Sigmoid colon (tissue), 7 donors: Measurements from ENCODE around the gene IGFBP2. TPM values are rescaled to one million over a fixed set of nuclear protein-coding genes. Genes with fewer than 3 reads are reported as not detected.

ENCODE experiments used
- DNase-seq: peaks from one replicate; pipeline ENCODE4 v3.0.0-alpha.2; 2019
- H3K27ac ChIP-seq, 4 donors: fragments of 200-600 bp; sonication (generic); one replicate each; pipeline ENCODE4 v1.5.1; 2016 to 2019; ENCODE audit warnings: mild to moderate bottlenecking in 1 of 4
- H3K27me3 ChIP-seq, 3 donors: fragments of 200-600 bp; sonication (generic); one replicate each; pipeline ENCODE4 v1.5.1; 2019; ENCODE audit warnings: mild to moderate bottlenecking in 1 of 3
- H3K36me3 ChIP-seq, 4 donors: fragments of 200-600 bp; sonication (generic); one replicate each; pipeline ENCODE4 v1.5.1; 2016 to 2019
- H3K4me1 ChIP-seq, 4 donors: fragments of 200-600 bp; sonication (generic); one replicate each; pipeline ENCODE4 v1.5.1; 2017 to 2019
- H3K4me3 ChIP-seq, 4 donors: fragments of 200-600 bp; sonication (generic); one replicate each; pipeline ENCODE4 v1.5.1; 2017 to 2019; ENCODE audit warnings: mild to moderate bottlenecking in 2 of 4, moderate library complexity in 1 of 4
- H3K9me3 ChIP-seq, 4 donors: fragments of 200-600 bp in 3 of 4; sonication (generic) in 3 of 4; one replicate each; pipeline versions ENCODE4 v1.5.1 to v1.6.1; 2013 to 2019
- EP300 ChIP-seq, 4 donors: sonication (generic); formaldehyde crosslinking; IDR thresholded peaks; one replicate each; pipeline ENCODE4 v1.6.1; 2017; ENCODE audit warnings: antibody characterized with exemption in 4 of 4
- POLR2A ChIP-seq, 2 donors: fragments of 450-650 bp; IDR thresholded peaks; one replicate each; pipeline ENCODE4 v1.6.1; 2016; ENCODE audit warnings: antibody characterized with exemption in 2 of 2, mild to moderate bottlenecking in 2 of 2, moderate library complexity in 2 of 2
- POLR2AphosphoS5 ChIP-seq, 4 donors: sonication (generic); formaldehyde crosslinking; IDR thresholded peaks; one replicate each; pipeline ENCODE4 v1.6.1; 2017; ENCODE audit warnings: antibody characterized with exemption in 4 of 4
- WGBS, 2 donors: extraction: QIAGEN DNeasy Blood & Tissue Kit; methylation state at CpG; one replicate each; pipeline ENCODE4 v1.1.7; 2013; 5-methylcytosine and 5-hydroxymethylcytosine counted together
- intact Hi-C: fragments of 100-400 bp; cut with DNase I; formaldehyde crosslinking; loops from one replicate; pipeline ENCODE4 v1.15.1; 2023
- polyA plus RNA-seq, 3 donors: library from polyadenylated mRNA; stranded (reverse); fragments of 200-250 nt; gene quantifications; one replicate each; pipeline ENCODE4 v1.2.3, GENCODE V29; 2013
- total RNA-seq, 4 donors: library from RNA; depleted of rRNA; stranded (reverse); fragments of >200 nt; gene quantifications; one replicate each; pipeline ENCODE4 v1.1.0, GENCODE V29; 2016
- TF ChIP-seq, protein P1 (sequence below), 4 experiments: fragments of 450-650 bp in 3 of 4; fragments of 200-600 bp in 1 of 4; IDR thresholded peaks; one replicate each; pipeline ENCODE4 v1.5.1; 2016 to 2019; ENCODE audit warnings: antibody characterized with exemption in 4 of 4, mild to moderate bottlenecking in 3 of 4, moderate library complexity in 2 of 4
- donor health status: healthy with polysubstance abuse.
- donor health status: Bipolar disorder and iron deficiency.
- donor health status: healthy.

Gene IGFBP2
- total and polyA plus RNA-seq, 7 donors: 6.3 to 45.7 (median 30.8) TPM

DNA sequence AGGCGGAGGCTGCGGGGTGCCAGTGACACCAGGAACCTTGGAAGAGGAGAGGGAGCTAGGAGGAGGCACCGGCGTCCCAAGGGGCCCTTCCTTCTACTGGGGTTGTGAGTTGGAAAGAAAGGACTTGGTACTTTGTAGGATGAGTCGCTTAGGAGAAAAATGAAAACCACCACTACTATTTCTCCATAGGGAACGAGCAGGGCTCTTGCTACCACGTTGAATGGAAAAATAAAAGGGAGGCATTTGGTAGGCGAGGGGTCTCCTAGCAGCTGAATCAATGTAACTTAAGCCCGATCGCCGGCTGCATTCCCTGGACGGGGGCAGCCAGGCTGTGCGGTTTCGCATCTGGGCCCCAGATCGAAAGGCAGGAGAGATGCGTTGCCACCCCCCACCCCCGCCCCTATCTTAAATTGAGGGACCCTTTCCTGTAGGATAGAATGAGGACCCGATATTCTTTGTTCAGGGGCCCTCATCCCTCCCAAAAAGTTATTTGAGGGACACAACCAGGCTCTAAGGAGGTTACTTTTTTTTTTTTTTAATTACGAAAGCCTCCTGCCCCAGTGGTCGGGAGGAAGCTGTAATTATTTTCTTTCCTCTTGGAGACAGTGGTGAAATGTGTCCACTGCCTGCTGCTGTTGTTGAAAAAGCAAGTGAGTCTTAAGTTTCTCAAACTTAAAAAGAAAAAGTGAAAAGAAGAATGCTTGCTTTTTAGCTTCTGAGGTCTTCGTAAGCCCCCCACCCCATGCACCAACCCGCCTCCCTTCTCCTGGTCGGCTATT, 1.3 kb downstream of the IGFBP2 start:
- no peaks in the 10 kb centered on the region for H3K36me3 ChIP-seq
- intact Hi-C loops: no loop called here
- WGBS, 2 donors: 10 to 11% methylated on average over 23 of the region's 23 CpGs
- H3K27ac ChIP-seq: peak overlapping the region in 2 of 4 donors; percentile 15 to 89
- no peak for TF ChIP-seq EP300 (IDR thresholded peaks at IDR 0.05)
- TF ChIP-seq POLR2AphosphoS5 (IDR thresholded peaks at IDR 0.05): no peak
- TF ChIP-seq, protein P1, sequence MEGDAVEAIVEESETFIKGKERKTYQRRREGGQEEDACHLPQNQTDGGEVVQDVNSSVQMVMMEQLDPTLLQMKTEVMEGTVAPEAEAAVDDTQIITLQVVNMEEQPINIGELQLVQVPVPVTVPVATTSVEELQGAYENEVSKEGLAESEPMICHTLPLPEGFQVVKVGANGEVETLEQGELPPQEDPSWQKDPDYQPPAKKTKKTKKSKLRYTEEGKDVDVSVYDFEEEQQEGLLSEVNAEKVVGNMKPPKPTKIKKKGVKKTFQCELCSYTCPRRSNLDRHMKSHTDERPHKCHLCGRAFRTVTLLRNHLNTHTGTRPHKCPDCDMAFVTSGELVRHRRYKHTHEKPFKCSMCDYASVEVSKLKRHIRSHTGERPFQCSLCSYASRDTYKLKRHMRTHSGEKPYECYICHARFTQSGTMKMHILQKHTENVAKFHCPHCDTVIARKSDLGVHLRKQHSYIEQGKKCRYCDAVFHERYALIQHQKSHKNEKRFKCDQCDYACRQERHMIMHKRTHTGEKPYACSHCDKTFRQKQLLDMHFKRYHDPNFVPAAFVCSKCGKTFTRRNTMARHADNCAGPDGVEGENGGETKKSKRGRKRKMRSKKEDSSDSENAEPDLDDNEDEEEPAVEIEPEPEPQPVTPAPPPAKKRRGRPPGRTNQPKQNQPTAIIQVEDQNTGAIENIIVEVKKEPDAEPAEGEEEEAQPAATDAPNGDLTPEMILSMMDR (IDR thresholded peaks at IDR 0.05): no peak
- no peak for TF ChIP-seq POLR2A (IDR thresholded peaks at IDR 0.05)
- DNase-seq: no peak
- H3K4me3 ChIP-seq: peak overlapping the region; percentile 15 to 52 (median 50)
- H3K9me3 ChIP-seq: no peaks in the 10 kb centered on the region
- H3K27me3 ChIP-seq: peaks cover 12 to 70% (median 48%) of the 10 kb centered on the region in 3 donors
- peaks cover 0 to 38% (median 24%) of the 10 kb centered on the region in 4 donors for H3K4me1 ChIP-seq

DNA sequence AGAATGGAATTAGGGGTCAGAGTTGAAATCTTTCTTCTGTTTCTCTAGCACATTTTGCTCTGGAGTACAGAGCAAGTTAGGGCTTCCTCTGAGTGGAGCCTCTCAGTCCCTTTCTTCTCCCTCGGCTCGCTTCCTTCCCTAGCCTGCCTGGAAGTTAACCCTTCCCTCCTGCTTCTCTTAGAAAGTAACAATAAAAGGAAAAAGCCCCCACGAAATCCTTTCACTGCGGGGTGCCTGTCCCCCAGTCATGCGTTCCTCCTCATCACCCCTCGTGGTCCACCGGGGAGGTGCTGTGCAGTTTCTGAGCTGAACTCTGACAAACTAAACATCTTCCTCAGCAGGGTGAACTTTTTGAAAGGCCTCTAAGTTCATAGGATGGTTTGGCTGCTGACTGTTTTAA, 2.0 kb downstream of the IGFBP2 start:
- peaks cover 0 to 38% (median 24%) of the 10 kb centered on the region in 4 donors for H3K4me1 ChIP-seq
- H3K9me3 ChIP-seq: no peaks in the 10 kb centered on the region
- H3K27ac ChIP-seq: peak overlapping the region in 2 of 4 donors; percentile 15 to 89
- intact Hi-C loops: no loop called here
- TF ChIP-seq EP300 (IDR thresholded peaks at IDR 0.05) (no peak), POLR2A (IDR thresholded peaks at IDR 0.05) (no peak), POLR2AphosphoS5 (IDR thresholded peaks at IDR 0.05) (no peak)
- TF ChIP-seq, protein P1 (IDR thresholded peaks at IDR 0.05): no peak
- H3K36me3 ChIP-seq: no peaks in the 10 kb centered on the region
- 26 to 38% methylated on average over 7 of the region's 7 CpGs for WGBS, 2 donors
- peak overlapping the region in 2 of 4 donors; percentile 51 to 52 for H3K4me3 ChIP-seq
- no peak for DNase-seq
- H3K27me3 ChIP-seq: peaks cover 12 to 76% (median 48%) of the 10 kb centered on the region in 3 donors

DNA sequence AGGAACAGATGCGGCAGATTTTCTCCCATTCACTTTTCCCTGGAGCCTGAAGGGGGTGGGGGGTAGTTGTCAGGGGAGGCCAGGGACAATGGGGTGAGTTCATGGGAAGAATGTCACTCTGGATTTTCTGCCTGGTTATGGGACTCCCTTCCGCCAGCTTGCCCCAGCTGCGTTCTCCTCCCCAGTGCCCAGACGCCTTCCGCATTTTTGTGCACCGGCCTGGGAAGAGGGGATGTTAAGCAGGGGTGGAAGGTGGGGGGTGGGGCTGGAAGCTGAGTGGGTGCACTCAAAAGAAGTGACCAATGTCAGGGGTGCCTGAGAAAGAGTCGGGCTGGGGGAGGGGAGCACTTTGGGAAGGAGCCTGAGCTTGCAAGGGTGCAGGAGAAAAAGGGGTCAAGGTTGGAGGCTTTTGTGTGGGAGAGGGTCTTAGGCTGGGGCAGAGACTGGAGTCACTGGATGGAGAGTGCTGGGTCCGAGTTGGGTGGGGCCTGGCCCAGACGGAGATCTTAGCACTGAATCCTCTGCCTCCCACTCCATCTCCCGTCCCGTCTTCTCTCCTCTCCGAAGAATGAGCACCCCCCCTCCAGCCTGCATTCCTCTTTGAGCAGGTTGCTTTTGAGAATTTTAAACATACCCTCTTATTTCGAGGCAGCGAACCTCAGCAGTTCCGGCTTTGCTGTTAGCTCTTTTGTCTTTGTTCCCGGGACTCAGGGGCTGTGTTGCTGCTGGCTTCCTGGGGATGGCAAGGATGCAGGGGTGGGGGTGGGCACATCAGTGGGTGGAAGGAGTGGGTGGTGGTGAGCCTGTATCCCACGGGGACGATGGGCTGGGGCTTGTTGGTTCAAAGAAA, 2.7 kb downstream of the IGFBP2 start:
- Histone ChIP-seq H3K27me3 (peaks cover 12 to 79% (median 48%) of the 10 kb centered on the region in 3 donors), H3K4me1 (peaks cover 0 to 38% (median 24%) of the 10 kb centered on the region in 4 donors), H3K27ac (peak overlapping the region in 2 of 4 donors; percentile 15 to 89), H3K36me3 (no peaks in the 10 kb centered on the region), H3K4me3 (peak overlapping the region in 1 of 4 donors; percentile 52), H3K9me3 (no peaks in the 10 kb centered on the region)
- no peak for DNase-seq
- 63 to 66% methylated on average over 18 of the region's 18 CpGs for WGBS, 2 donors
- TF ChIP-seq, protein P1 (IDR thresholded peaks at IDR 0.05): no peak
- TF ChIP-seq POLR2AphosphoS5 (IDR thresholded peaks at IDR 0.05) (no peak), POLR2A (IDR thresholded peaks at IDR 0.05) (no peak), EP300 (IDR thresholded peaks at IDR 0.05) (no peak)
- intact Hi-C loops: no loop called here

DNA sequence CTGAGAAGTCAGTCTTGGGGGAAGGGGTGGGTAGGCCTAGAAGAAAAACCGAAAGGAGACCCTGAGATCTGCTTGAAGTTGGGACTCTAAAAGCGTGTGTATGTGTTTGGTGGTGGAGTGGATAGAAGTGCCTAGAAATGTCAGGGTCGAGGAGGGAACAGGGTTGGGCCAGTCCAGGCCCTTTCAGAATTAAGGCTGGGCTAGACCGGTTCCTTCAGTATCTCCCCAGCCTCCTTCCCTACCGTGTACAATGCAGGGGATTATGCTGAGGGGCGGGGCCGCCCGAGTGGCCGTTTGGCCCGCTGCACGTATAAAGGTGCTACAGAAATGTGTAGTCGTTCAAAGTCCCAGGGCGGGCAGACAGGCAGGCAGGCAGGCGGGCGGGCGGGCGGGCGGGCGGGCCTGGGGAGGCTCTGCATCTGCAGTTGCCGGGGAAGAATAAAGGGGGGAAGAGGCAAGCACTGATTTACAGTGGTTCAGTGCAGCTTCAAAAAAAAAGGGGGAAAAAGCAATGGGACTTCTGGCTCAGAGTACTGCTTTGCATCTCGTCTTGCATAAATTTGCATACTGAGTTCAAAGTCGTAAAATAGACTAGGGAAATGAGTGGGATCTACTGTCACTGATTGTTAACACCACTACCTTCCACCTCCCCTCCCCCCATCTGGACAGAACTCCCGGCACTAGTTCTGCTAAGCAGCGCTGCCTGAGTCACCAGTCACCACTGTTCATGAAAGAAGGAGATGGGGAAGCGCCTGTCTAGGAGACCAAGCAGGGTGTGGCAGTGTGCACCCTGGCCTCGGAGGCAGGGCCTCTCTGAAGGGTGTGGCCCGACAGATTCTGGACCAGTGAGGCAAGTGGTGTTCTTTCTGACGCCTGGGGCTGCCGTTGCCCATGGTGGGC, 3.6 kb downstream of the IGFBP2 start:
- TF ChIP-seq, protein P1 (IDR thresholded peaks at IDR 0.05): no peak
- no peak for TF ChIP-seq POLR2AphosphoS5 (IDR thresholded peaks at IDR 0.05)
- no peak for TF ChIP-seq POLR2A (IDR thresholded peaks at IDR 0.05)
- TF ChIP-seq EP300 (IDR thresholded peaks at IDR 0.05): no peak
- peak overlapping the region in 2 of 4 donors; percentile 15 to 89 for H3K27ac ChIP-seq
- no peaks in the 10 kb centered on the region for H3K9me3 ChIP-seq
- H3K4me3 ChIP-seq: peak overlapping the region in 1 of 4 donors; percentile 52
- no peak for DNase-seq
- WGBS, 2 donors: 13 to 38% methylated on average over 29 of the region's 29 CpGs
- H3K4me1 ChIP-seq: peaks cover 0 to 38% (median 24%) of the 10 kb centered on the region in 4 donors
- H3K27me3 ChIP-seq: peaks cover 12 to 83% (median 48%) of the 10 kb centered on the region in 3 donors
- intact Hi-C loops: no loop called here
- no peaks in the 10 kb centered on the region for H3K36me3 ChIP-seq
